ENCODE results near the gene ASMT.

The ASMT gene

GRCh38 chrX:1582686-1583437, 32.0 kb upstream of the ASMT start:
- TF ChIP-seq ARNTL (CRISPR knock-in tag; IDR thresholded peaks at IDR 0.05; ENCODE audit: borderline replicate concordance, low read depth) = no peak
- TF ChIP-seq OSR1 (CRISPR knock-in tag; IDR thresholded peaks at IDR 0.05) = no peak
- TF ChIP-seq GLIS3 (CRISPR knock-in tag; IDR thresholded peaks at IDR 0.05) = no peak
- TF ChIP-seq POU6F1 (CRISPR knock-in tag; IDR thresholded peaks at IDR 0.05; ENCODE audit: borderline replicate concordance, low read depth) = no peak
- TF ChIP-seq ZFP3 (CRISPR knock-in tag; IDR thresholded peaks at IDR 0.05) = no peak
- no peak for TF ChIP-seq RARB (CRISPR knock-in tag; IDR thresholded peaks at IDR 0.05)
- no peak for TF ChIP-seq ZC3H10 (CRISPR knock-in tag; IDR thresholded peaks at IDR 0.05)
- TF ChIP-seq, protein P1, sequence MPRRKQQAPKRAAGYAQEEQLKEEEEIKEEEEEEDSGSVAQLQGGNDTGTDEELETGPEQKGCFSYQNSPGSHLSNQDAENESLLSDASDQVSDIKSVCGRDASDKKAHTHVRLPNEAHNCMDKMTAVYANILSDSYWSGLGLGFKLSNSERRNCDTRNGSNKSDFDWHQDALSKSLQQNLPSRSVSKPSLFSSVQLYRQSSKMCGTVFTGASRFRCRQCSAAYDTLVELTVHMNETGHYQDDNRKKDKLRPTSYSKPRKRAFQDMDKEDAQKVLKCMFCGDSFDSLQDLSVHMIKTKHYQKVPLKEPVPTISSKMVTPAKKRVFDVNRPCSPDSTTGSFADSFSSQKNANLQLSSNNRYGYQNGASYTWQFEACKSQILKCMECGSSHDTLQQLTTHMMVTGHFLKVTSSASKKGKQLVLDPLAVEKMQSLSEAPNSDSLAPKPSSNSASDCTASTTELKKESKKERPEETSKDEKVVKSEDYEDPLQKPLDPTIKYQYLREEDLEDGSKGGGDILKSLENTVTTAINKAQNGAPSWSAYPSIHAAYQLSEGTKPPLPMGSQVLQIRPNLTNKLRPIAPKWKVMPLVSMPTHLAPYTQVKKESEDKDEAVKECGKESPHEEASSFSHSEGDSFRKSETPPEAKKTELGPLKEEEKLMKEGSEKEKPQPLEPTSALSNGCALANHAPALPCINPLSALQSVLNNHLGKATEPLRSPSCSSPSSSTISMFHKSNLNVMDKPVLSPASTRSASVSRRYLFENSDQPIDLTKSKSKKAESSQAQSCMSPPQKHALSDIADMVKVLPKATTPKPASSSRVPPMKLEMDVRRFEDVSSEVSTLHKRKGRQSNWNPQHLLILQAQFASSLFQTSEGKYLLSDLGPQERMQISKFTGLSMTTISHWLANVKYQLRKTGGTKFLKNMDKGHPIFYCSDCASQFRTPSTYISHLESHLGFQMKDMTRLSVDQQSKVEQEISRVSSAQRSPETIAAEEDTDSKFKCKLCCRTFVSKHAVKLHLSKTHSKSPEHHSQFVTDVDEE (CRISPR knock-in tag; IDR thresholded peaks at IDR 0.05) = no peak
- no peak for TF ChIP-seq SNAI2 (CRISPR knock-in tag; IDR thresholded peaks at IDR 0.05)
- TF ChIP-seq, protein P2, sequence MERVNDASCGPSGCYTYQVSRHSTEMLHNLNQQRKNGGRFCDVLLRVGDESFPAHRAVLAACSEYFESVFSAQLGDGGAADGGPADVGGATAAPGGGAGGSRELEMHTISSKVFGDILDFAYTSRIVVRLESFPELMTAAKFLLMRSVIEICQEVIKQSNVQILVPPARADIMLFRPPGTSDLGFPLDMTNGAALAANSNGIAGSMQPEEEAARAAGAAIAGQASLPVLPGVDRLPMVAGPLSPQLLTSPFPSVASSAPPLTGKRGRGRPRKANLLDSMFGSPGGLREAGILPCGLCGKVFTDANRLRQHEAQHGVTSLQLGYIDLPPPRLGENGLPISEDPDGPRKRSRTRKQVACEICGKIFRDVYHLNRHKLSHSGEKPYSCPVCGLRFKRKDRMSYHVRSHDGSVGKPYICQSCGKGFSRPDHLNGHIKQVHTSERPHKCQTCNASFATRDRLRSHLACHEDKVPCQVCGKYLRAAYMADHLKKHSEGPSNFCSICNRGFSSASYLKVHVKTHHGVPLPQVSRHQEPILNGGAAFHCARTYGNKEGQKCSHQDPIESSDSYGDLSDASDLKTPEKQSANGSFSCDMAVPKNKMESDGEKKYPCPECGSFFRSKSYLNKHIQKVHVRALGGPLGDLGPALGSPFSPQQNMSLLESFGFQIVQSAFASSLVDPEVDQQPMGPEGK (CRISPR knock-in tag; IDR thresholded peaks at IDR 0.05; ENCODE audit: borderline replicate concordance) = no peak
- TF ChIP-seq ZNF565 (CRISPR knock-in tag; conservative IDR thresholded peaks at IDR 0.05; ENCODE audit: low read depth) = no peak
- peak; percentile 67 for ATAC-seq

GRCh38 chrX:1584237-1585011, 30.4 kb upstream of the ASMT start:
- no peak for ATAC-seq
- TF ChIP-seq POU6F1 (CRISPR knock-in tag; IDR thresholded peaks at IDR 0.05; ENCODE audit: borderline replicate concordance, low read depth) = no peak
- TF ChIP-seq ZFP3 (CRISPR knock-in tag; IDR thresholded peaks at IDR 0.05) = no peak

DNA sequence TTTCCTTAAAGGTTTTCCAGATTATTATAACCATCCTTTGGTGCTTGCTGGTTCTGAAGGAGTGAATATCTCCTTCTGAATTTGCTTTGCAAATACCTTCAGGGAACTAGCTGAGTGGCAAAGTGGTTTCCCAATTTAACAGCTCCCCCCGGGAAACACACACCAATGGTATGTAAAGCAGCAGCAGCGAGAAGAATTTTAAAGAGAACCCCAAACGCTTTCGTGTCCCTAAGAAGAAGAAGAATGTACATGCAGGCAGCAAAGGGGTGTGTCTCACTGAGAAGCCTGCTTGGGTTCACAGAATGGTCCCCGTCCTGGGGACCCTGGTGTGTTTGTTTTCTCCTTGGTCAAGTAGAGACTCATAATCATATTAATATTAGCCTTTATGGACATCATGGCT, 27.7 kb upstream of the ASMT start:
- ATAC-seq = no peak
- TF ChIP-seq, protein P1 (CRISPR knock-in tag; IDR thresholded peaks at IDR 0.05) = no peak
- TF ChIP-seq ZNF565 (CRISPR knock-in tag; conservative IDR thresholded peaks at IDR 0.05; ENCODE audit: low read depth) (no peak), GLIS3 (CRISPR knock-in tag; IDR thresholded peaks at IDR 0.05) (no peak), TOX (CRISPR knock-in tag; IDR thresholded peaks at IDR 0.05; ENCODE audit: borderline replicate concordance) (no peak), PPARA (CRISPR knock-in tag; IDR thresholded peaks at IDR 0.05; ENCODE audit: borderline replicate concordance) (no peak), TCF4 (CRISPR knock-in tag; IDR thresholded peaks at IDR 0.05; ENCODE audit: borderline replicate concordance) (no peak), ESRRG (CRISPR knock-in tag; IDR thresholded peaks at IDR 0.05) (no peak), OSR1 (CRISPR knock-in tag; IDR thresholded peaks at IDR 0.05) (no peak), POU6F1 (CRISPR knock-in tag; IDR thresholded peaks at IDR 0.05; ENCODE audit: borderline replicate concordance, low read depth) (no peak), CSDC2 (CRISPR knock-in tag; IDR thresholded peaks at IDR 0.05) (no peak)
- TF ChIP-seq, protein P3, sequence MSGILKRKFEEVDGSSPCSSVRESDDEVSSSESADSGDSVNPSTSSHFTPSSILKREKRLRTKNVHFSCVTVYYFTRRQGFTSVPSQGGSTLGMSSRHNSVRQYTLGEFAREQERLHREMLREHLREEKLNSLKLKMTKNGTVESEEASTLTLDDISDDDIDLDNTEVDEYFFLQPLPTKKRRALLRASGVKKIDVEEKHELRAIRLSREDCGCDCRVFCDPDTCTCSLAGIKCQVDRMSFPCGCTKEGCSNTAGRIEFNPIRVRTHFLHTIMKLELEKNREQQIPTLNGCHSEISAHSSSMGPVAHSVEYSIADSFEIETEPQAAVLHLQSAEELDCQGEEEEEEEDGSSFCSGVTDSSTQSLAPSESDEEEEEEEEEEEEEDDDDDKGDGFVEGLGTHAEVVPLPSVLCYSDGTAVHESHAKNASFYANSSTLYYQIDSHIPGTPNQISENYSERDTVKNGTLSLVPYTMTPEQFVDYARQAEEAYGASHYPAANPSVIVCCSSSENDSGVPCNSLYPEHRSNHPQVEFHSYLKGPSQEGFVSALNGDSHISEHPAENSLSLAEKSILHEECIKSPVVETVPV (CRISPR knock-in tag; IDR thresholded peaks at IDR 0.05) = no peak
- TF ChIP-seq, protein P2 (CRISPR knock-in tag; IDR thresholded peaks at IDR 0.05; ENCODE audit: borderline replicate concordance) = no peak

Data from SK-N-SH treated with all-trans-retinoic acid at 6 μM for 48 hours (cell line).